ENCODE results near the gene SNF8.

The SNF8 gene

GRCh38 chr17:48882272-48882671, 62.4 kb downstream of the SNF8 start:
- H3K9me3 ChIP-seq (ENCODE audit: low read length): no peaks in the 10 kb centered on the region
- no peaks in the 10 kb centered on the region for H4K20me1 ChIP-seq (ENCODE audit: insufficient read depth, low read length)
- peaks cover 3% of the 10 kb centered on the region for H3K4me1 ChIP-seq (ENCODE audit: insufficient read depth, low read length, severe bottlenecking)
- no peaks in the 10 kb centered on the region for H3F3A ChIP-seq (ENCODE audit: insufficient read depth, low read length)
- no peaks in the 10 kb centered on the region for H3K9me2 ChIP-seq (ENCODE audit: low read depth, low read length)
- TF ChIP-seq EZH2 (IDR thresholded peaks at IDR 0.05; ENCODE audit: borderline replicate concordance, low read length) (no peak), CTCF (IDR thresholded peaks at IDR 0.05; ENCODE audit: low read length) (no peak)
- H3K27ac ChIP-seq (ENCODE audit: low read depth, low read length, poor library complexity, severe bottlenecking): no peak overlapping the region
- no peak overlapping the region for H2AFZ ChIP-seq (ENCODE audit: low read length)
- no peak overlapping the region for H3K9ac ChIP-seq (ENCODE audit: low read length)
- H3K4me3 ChIP-seq (ENCODE audit: low read depth, low read length, poor library complexity, severe bottlenecking): no peak overlapping the region
- H3K36me3 ChIP-seq (ENCODE audit: insufficient read depth, low read length): no peaks in the 10 kb centered on the region
- no peaks in the 10 kb centered on the region for H3K79me2 ChIP-seq (ENCODE audit: insufficient read depth, low read length)
- H3K4me2 ChIP-seq (ENCODE audit: low read length): no peak overlapping the region
- H3K27me3 ChIP-seq (ENCODE audit: insufficient read depth, low read length): no peaks in the 10 kb centered on the region

All from OCI-LY1 (cell line).